Endothelial cell (in vitro differentiated cells): ENCODE data around the gene KSR2. TPM values are rescaled to one million over a fixed set of nuclear protein-coding genes. Genes with fewer than 3 reads are reported as not detected.

Experiments
- DNase-seq: peaks from one replicate; pipeline ENCODE4 v3.0.0; 2021; ENCODE audit warnings: low spot score
- H3K27ac Mint-ChIP-seq: one replicate; pipeline ENCODE4 v1.8.0; 2021; ENCODE audit warnings: mixed read lengths, inconsistent platforms; ENCODE audit not compliant: unreplicated experiment
- H3K27me3 Mint-ChIP-seq: one replicate; pipeline ENCODE4 v1.8.0; 2021; ENCODE audit warnings: mild to moderate bottlenecking, moderate library complexity, mixed read lengths, inconsistent platforms; ENCODE audit not compliant: unreplicated experiment
- H3K36me3 Mint-ChIP-seq: one replicate; pipeline ENCODE4 v1.8.0; 2021; ENCODE audit warnings: mild to moderate bottlenecking, low read depth, mixed read lengths, inconsistent platforms; ENCODE audit not compliant: unreplicated experiment
- H3K4me1 Mint-ChIP-seq: one replicate; pipeline ENCODE4 v1.8.0; 2021; ENCODE audit warnings: mild to moderate bottlenecking, mixed read lengths, inconsistent platforms; ENCODE audit not compliant: unreplicated experiment
- H3K4me3 Mint-ChIP-seq: one replicate; pipeline ENCODE4 v1.8.0; 2021; ENCODE audit warnings: mild to moderate bottlenecking, mixed read lengths, inconsistent platforms; ENCODE audit not compliant: unreplicated experiment
- H3K9me3 Mint-ChIP-seq: one replicate; pipeline ENCODE4 v1.8.0; 2021; ENCODE audit warnings: mixed read lengths, inconsistent platforms; ENCODE audit not compliant: unreplicated experiment
- total RNA-seq: library from RNA; stranded (reverse); fragmentation: NEBNext Ultra II Directional; extraction: Animal tissue kit (Norgen Biotek cat#: 25700); gene quantifications from one replicate; pipeline ENCODE4 v1.2.1, GENCODE V29; 2021; ENCODE audit not compliant: unreplicated experiment
- TF ChIP-seq, protein P1 (sequence below): fragments of 200-600 bp; sonication (generic); IDR thresholded peaks from one replicate; pipeline ENCODE4 v1.5.0; 2021; ENCODE audit warnings: antibody characterized with exemption; ENCODE audit not compliant: unreplicated experiment

The KSR2 gene
- total RNA-seq, 1 donor from 2014 or later, result 0.05 TPM

DNA sequence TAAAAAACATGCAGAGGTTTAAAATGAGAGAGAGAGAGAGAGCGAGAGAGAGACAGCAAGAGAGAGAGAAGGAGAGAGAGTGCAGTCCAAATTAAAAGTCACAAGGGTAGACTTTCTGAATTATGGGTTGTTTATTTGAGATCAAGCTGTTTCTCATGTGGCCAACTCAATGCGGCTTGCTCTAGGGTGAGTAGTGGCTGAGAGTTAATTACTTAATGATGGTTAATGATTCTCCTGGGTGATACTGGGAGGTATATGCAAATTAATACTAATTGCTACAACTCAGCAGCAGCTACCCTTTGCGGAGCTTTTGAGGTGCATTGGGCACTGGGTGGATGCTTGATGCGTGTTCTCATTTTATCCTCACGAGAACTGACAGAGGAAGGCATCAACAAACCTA is 485.3 kb downstream of the KSR2 start:
- no peaks in the 10 kb centered on the region for H3K27me3 Mint-ChIP-seq
- no peak for DNase-seq
- H3K36me3 Mint-ChIP-seq, result no peaks in the 10 kb centered on the region
- no peaks in the 10 kb centered on the region for H3K4me1 Mint-ChIP-seq
- H3K27ac Mint-ChIP-seq, result no peak overlapping the region
- TF ChIP-seq, protein P1, sequence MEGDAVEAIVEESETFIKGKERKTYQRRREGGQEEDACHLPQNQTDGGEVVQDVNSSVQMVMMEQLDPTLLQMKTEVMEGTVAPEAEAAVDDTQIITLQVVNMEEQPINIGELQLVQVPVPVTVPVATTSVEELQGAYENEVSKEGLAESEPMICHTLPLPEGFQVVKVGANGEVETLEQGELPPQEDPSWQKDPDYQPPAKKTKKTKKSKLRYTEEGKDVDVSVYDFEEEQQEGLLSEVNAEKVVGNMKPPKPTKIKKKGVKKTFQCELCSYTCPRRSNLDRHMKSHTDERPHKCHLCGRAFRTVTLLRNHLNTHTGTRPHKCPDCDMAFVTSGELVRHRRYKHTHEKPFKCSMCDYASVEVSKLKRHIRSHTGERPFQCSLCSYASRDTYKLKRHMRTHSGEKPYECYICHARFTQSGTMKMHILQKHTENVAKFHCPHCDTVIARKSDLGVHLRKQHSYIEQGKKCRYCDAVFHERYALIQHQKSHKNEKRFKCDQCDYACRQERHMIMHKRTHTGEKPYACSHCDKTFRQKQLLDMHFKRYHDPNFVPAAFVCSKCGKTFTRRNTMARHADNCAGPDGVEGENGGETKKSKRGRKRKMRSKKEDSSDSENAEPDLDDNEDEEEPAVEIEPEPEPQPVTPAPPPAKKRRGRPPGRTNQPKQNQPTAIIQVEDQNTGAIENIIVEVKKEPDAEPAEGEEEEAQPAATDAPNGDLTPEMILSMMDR, result no peak
- no peaks in the 10 kb centered on the region for H3K9me3 Mint-ChIP-seq
- no peak overlapping the region for H3K4me3 Mint-ChIP-seq

DNA sequence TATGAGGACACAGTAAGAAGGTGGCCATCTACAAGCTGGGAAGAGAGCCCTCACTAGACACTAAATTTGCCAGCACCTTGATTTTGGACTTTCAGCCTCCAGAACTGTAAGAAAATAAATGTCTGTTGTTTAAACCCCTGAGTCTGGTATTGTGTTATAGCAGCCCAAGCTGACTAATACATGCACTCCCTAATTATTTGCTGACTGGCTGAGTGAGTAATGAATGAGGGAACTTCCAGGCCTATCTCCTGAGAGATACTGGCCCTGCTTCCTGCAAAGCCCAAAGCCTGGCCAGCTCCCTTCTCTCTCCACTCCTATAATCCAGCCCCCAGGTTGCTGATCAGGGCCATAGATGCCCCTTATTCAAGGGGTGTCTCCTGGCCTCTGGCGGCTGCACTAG is 487.3 kb downstream of the KSR2 start:
- no peaks in the 10 kb centered on the region for H3K4me1 Mint-ChIP-seq
- H3K36me3 Mint-ChIP-seq, result no peaks in the 10 kb centered on the region
- DNase-seq, result no peak
- no peak overlapping the region for H3K27ac Mint-ChIP-seq
- H3K9me3 Mint-ChIP-seq, result no peaks in the 10 kb centered on the region
- no peak overlapping the region for H3K4me3 Mint-ChIP-seq
- TF ChIP-seq, protein P1, result no peak
- H3K27me3 Mint-ChIP-seq, result no peaks in the 10 kb centered on the region

DNA sequence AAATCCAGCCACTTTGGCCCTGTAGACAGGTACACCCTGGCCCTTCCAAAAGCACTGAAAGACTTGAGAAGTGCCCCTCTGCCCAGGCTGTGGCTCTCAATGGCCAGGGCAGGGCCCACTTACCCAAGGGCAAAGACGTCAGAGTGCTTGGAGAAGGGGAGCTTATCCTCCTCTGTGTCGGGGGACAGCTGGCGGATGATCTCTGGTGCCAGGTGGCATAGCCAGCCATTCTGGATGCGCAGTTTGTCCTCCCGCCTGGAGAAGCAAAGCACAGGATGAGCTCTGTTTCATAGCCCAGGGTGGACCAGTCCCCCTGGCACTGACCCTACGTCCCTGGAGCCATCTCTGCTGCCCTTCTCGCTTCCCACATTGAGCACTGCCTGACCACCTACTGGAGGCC is 492.4 kb downstream of the KSR2 start:
- TF ChIP-seq, protein P1, result no peak
- H3K4me3 Mint-ChIP-seq, result no peak overlapping the region
- H3K36me3 Mint-ChIP-seq, result no peaks in the 10 kb centered on the region
- H3K9me3 Mint-ChIP-seq, result no peaks in the 10 kb centered on the region
- H3K4me1 Mint-ChIP-seq, result no peaks in the 10 kb centered on the region
- no peak overlapping the region for H3K27ac Mint-ChIP-seq
- DNase-seq, result no peak
- no peaks in the 10 kb centered on the region for H3K27me3 Mint-ChIP-seq

- TF ChIP-seq, protein P1, result no peak
- no peak overlapping the region for H3K4me3 Mint-ChIP-seq
These were observed 494.9 kb downstream of the KSR2 start for GRCh38 chr12:117473856-117474255.

DNA sequence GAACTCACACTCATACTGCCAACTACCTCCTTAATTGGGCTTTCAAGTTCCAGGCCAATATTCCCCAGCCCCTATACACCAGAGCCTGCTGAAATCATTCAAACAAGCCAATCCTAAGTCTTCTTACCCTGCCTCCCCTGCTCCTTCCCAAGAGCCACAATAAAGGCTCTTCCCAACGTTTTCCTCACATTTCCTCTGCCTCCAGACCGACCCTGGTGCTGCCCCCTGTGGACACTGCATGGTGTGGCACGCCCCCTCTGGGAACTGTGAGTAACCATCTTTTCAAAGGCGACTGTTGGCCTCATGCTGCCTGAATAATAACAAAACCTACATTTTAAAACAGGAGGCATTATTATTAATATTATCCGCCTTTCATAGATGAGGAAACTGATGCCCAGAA is 495.8 kb downstream of the KSR2 start:
- TF ChIP-seq, protein P1, result peak; percentile 69
- H3K4me1 Mint-ChIP-seq, result no peaks in the 10 kb centered on the region
- no peak overlapping the region for H3K4me3 Mint-ChIP-seq
- no peak overlapping the region for H3K27ac Mint-ChIP-seq
- peak; percentile 69 for DNase-seq
- no peaks in the 10 kb centered on the region for H3K36me3 Mint-ChIP-seq
- H3K27me3 Mint-ChIP-seq, result no peaks in the 10 kb centered on the region
- H3K9me3 Mint-ChIP-seq, result no peaks in the 10 kb centered on the region

More at GRCh38 chr12:117473856-117474255, 494.9 kb downstream of the KSR2 start:
- no peaks in the 10 kb centered on the region for H3K27me3 Mint-ChIP-seq
- no peak for DNase-seq
- H3K36me3 Mint-ChIP-seq, result no peaks in the 10 kb centered on the region
- H3K4me1 Mint-ChIP-seq, result no peaks in the 10 kb centered on the region
- H3K27ac Mint-ChIP-seq, result no peak overlapping the region
- H3K9me3 Mint-ChIP-seq, result no peaks in the 10 kb centered on the region
